PC-9 (cell line): ENCODE measurements around the gene CACNA2D4.

Experiments
- EZH2 ChIP-seq: fragments of 200-600 bp; sonication (generic); IDR thresholded peaks from 2 replicates; pipeline ENCODE4 v1.8.0; 2017; ENCODE audit warnings: antibody characterized with exemption, low read depth
- TF ChIP-seq, protein P1 (sequence below): fragments of 200-600 bp; sonication (generic); conservative IDR thresholded peaks from 2 replicates; pipeline ENCODE4 v1.6.1; 2017; ENCODE audit warnings: mixed run types, antibody characterized with exemption, mild to moderate bottlenecking, moderate library complexity

DNA sequence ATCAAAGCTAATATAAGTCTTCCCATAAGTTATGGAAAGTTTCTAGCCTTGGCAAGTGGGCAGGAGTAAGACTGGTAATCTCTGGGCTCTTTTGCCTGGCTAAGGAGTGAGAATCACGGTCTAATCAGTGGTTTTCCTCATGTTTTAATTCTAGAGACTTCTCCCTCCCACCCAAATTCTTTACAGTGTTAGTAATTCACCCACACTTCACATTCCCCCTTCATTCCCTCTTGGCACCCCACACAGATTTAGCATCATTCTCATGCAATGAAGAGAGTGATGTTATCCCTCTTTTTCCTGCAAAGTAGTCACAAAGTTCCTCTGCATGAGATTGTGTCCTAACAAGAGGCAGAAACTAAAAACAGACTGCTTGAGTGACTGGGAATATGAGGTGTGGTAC lies 28.6 kb upstream of the CACNA2D4 start:
- TF ChIP-seq, protein P1, sequence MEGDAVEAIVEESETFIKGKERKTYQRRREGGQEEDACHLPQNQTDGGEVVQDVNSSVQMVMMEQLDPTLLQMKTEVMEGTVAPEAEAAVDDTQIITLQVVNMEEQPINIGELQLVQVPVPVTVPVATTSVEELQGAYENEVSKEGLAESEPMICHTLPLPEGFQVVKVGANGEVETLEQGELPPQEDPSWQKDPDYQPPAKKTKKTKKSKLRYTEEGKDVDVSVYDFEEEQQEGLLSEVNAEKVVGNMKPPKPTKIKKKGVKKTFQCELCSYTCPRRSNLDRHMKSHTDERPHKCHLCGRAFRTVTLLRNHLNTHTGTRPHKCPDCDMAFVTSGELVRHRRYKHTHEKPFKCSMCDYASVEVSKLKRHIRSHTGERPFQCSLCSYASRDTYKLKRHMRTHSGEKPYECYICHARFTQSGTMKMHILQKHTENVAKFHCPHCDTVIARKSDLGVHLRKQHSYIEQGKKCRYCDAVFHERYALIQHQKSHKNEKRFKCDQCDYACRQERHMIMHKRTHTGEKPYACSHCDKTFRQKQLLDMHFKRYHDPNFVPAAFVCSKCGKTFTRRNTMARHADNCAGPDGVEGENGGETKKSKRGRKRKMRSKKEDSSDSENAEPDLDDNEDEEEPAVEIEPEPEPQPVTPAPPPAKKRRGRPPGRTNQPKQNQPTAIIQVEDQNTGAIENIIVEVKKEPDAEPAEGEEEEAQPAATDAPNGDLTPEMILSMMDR = no peak
- no peak for TF ChIP-seq EZH2
